TTC549 (cell line): ENCODE data around the gene KDM3B.
"Not testable (repeated sequence)": the region's sequence is repeated elsewhere in the genome, so short reads cannot be mapped to it uniquely, and the experiment has no call there.

Experiments
- FAIRE-seq: peaks from 2 replicates; lab custom pipeline; 2012; peaks lifted over from hg19 to GRCh38; lab: Jason Lieb, UNC

KDM3B gene

GRCh38 chr5:138408023-138408422 is 55.5 kb downstream of the KDM3B start:
- FAIRE-seq = no peak

- FAIRE-seq = not testable (repeated sequence)
Measured at GRCh38 chr5:138410996-138411640, 58.6 kb downstream of the KDM3B start.

- no peak for FAIRE-seq
Measured at GRCh38 chr5:138418444-138418843, 66.0 kb downstream of the KDM3B start.

GRCh38 chr5:138425079-138425478 is 72.6 kb downstream of the KDM3B start:
- FAIRE-seq = no peak

- FAIRE-seq = no peak
Measured at GRCh38 chr5:138435943-138436342, 83.5 kb downstream of the KDM3B start.

GRCh38 chr5:138438003-138438723 is 85.7 kb downstream of the KDM3B start:
- no peak for FAIRE-seq

- FAIRE-seq = no peak
Measured at GRCh38 chr5:138438724-138439476, 86.4 kb downstream of the KDM3B start, which contains the start of gene REEP2. Gene REEP2, plus strand, starts transcription at chr5:138439057. Its CDS starts 152 bp downstream, at chr5:138439209.

DNA sequence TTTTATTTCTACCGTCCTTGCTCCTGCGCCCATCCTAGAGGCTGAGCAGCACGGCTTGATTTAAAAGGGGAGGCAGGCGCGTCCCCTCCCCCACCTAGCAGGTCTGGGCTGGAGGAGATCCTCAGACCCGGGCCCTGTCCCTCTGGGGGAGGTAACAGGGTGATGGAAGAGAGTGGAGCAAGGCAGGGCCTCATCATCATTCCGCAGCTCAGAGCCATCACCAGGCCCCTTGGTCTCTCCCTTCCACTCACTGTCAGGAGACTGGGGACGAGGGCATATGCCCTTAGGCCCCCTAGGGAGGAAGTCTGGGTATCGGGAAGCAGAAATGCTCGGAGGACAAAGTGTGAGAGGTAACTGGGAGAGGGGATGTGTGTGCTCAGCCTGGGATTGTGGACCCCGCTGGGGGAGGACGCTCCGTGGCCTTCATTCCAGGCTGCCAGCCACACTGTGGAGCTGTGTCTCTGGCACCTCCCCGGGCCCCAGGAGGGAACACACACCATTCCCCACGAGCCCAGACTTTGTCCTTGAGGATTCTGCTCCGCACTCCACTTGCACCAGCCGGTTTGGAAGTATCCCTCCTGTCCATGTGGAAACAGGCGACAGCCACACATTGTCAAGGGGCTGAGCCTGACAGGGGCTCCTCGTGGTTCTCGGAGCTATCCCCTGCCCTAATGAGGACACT is 87.1 kb downstream of the KDM3B start:
- FAIRE-seq = no peak

DNA sequence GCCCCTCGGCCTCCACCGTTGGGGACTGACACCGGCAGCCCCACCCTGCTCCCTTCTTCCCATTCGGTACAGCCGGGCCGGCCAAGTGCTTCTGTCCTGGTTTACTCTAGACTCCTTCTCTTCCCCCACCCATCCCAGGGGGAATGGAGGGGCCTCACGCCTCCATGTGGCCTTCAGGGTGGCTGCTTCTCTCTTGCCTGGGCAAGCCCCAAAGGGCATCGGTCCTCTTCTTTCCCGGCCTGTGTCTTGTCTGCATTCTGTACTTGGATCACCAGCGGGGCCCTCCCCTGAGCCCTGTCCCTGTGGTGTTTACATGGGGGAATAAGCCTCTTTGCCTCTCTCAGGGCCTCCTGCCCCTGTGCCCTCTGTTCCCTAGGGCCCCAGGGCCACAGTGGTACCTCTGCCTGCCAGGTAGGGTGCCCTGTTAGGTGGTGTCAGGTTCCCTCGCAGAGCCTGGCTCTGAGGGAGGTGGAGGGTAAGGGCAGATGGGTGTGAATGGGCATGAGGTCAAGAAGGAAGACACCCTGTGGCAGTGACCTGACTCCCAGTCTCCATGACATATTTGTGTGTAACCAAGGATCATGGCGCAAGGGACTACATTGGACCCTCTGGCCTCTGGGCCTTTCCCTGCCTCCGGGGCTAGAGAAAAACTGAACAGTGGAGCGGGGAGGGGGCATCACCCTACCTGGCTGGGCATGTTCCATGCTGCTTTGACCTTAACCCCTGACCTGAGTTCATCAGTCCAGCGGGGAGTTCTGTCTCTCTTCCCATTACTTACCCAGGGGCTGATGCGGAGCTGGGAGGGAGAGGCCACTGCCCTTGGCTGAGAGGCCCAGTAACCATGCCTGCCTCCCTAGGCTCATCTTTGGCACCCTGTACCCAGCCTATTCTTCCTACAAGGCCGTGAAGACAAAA is 87.9 kb downstream of the KDM3B start:
- no peak for FAIRE-seq

DNA sequence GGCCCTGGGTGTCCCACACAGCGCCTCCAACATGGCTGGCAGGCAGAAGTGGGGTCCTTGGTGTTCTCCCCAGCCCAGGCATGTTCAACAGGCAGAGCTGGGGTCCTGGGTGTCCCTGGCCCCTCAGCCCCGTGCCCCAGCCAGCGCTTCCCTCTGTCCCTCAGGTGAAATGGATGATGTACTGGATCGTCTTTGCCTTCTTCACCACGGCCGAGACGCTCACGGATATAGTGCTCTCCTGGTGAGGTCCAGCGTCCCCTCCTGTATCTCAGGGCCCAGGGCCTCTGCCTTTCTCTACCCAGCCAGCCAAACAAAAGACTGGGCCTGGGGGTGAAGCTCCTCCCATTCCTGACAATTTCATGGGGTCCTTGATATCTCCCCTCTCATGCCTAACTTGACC is 88.7 kb downstream of the KDM3B start:
- no peak for FAIRE-seq

- FAIRE-seq = no peak
Measured at GRCh38 chr5:138444078-138444773, 91.7 kb downstream of the KDM3B start.

- FAIRE-seq = no peak
Measured at GRCh38 chr5:138444774-138445546, 92.5 kb downstream of the KDM3B start.

- FAIRE-seq = no peak
Measured at GRCh38 chr5:138445547-138446271, 93.2 kb downstream of the KDM3B start.

DNA sequence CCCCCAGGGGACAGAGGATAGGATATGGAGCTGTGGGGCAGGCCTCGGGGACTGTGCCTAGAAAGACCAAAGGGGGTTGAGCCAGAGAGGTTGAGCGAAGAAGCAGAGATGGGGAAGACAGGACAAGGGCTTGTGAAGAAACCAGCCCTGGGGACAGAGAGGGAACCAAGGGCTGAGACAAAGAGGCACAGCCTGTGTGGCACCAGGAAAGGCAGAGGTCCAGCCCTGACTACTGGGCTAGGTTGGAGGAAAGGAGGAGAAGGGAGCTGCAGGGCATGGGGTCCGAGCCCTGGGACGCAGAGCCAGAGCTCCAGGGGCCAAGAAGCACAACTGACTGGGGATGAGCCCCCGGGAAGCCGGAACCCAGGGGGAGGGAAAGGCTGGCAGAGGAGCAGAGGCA is 95.6 kb downstream of the KDM3B start:
- no peak for FAIRE-seq

DNA sequence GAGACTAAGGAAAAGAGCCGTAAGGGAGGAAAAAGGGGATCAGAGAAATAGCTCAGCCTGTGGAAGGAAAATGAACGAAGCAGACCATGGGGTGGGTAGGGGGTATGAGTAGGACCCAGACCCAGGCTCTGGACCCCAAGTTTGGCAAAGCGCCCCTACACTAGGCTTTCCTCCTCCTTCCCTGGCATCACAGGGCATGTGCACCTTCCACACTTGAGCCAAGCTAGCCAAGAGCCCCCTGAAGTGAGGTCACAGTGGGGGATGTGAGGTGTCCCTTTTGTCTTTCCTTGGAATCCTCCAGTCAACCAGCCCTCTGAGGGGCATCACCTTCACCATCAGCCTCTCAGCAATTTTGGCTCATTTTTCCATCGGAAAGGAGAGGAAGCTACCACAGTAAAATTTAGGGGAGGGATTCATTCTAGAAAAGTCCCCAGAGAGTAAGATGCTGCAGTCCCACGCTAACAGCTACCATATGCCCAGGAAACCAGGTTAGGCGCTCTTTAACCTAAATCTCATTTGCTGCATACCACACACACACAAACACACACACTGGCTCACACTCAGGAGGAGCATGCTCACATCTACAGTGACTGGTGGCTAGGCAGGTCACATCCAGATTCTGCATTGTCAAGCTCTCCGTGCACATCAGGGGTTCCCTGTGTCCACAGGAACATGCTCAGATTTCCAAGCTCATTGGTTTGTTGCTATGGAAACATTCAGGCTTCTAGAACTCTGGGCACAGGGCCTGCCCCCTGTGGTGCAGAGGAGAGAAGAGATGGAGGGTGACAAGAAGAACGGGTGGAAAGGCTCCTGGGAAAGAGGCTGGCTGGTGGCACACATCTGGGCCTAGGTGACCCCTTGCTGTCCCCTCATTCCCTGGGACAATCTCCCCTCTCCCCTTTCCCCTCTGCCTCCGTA is 96.3 kb downstream of the KDM3B start:
- no peak for FAIRE-seq

GRCh38 chr5:138449501-138450239 is 97.2 kb downstream of the KDM3B start:
- FAIRE-seq = no peak

- no peak for FAIRE-seq
Measured at GRCh38 chr5:138450971-138451370, 98.5 kb downstream of the KDM3B start.

DNA sequence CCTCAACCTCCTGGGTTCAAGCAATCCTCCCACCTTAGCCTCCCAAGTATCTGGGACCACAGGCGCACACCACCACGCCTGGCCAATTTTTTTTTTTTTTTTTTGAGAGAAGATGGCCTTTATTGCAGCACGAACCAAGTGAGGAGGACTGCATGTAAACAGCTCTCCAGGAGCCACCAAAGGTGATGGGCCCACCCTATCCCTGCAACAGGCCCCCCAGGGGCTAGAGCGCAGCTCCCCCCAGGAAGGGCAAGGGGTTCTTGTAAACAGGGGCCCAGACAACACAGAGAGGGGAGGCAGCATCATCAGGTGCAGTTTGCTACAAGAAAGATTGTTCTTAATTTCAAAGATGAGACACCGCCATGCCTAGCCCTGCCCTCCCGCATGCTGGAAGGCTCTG is 100.2 kb downstream of the KDM3B start:
- no peak for FAIRE-seq
